H1 (cell line): ENCODE measurements around the gene RUFY4. TPM values are rescaled to one million over a fixed set of nuclear protein-coding genes. Genes with fewer than 3 reads are reported as not detected.

ENCODE experiments used
- CTCF ChIA-PET: fragments of 300-600 bp; sonication (Branson Sonifier 250); formaldehyde crosslinking; loops from one replicate; lab custom pipeline; 2021; ENCODE audit not compliant: partially characterized antibody; lab: Charles Lee
- POLR2A ChIA-PET: fragments of 300-600 bp; sonication (Branson Sonifier 250); formaldehyde crosslinking; loops from one replicate; lab custom pipeline; 2021; ENCODE audit warnings: inconsistent platforms; ENCODE audit not compliant: partially characterized antibody; lab: Charles Lee
- DNase-seq, 2 experiments: peaks; one replicate each; pipeline versions ENCODE4 v3.0.0 to v3.0.0-alpha.2; 2010 to 2022; ENCODE audit warnings: low spot score in 2 of 2, low read depth in 1 of 2, mixed read lengths in 1 of 2
- FAIRE-seq: peaks from 2 replicates; lab custom pipeline; 2011; peaks lifted over from hg19 to GRCh38; lab: Jason Lieb, UNC
- H2AFZ ChIP-seq: 2 replicates; pipeline ENCODE4 v1.8.1; 2012; ENCODE audit warnings: low read length, inconsistent platforms
- H2AK5ac ChIP-seq: 2 replicates; pipeline ENCODE4 v1.6.1; 2013; ENCODE audit warnings: low read depth, low read length
- H2BK120ac ChIP-seq: replicated peaks from 2 replicates; pipeline ENCODE3; 2013; ENCODE audit warnings: low read depth, low read length, inconsistent platforms
- H2BK12ac ChIP-seq: 2 replicates; pipeline ENCODE4 v1.6.1; 2013; ENCODE audit warnings: low read depth, low read length
- H2BK15ac ChIP-seq: 2 replicates; pipeline ENCODE4 v1.6.1; 2013; ENCODE audit warnings: low read length
- H2BK20ac ChIP-seq: 2 replicates; pipeline ENCODE4 v1.6.1; 2013; ENCODE audit warnings: low read length
- H2BK5ac ChIP-seq: 2 replicates; pipeline ENCODE4 v1.6.1; 2013; ENCODE audit warnings: low read depth, low read length
- H3K14ac ChIP-seq: 2 replicates; pipeline ENCODE4 v1.6.1; 2013; ENCODE audit warnings: inconsistent platforms; ENCODE audit not compliant: insufficient read length
- H3K18ac ChIP-seq: 2 replicates; pipeline ENCODE4 v1.6.1; 2013; ENCODE audit warnings: low read length; ENCODE audit errors: extremely low read depth
- H3K23ac ChIP-seq: 2 replicates; pipeline ENCODE4 v1.6.1; 2013; ENCODE audit warnings: inconsistent platforms; ENCODE audit not compliant: insufficient read length
- H3K23me2 ChIP-seq: 2 replicates; pipeline ENCODE4 v1.6.1; 2013; ENCODE audit warnings: low read depth, low read length
- H3K27ac ChIP-seq: 2 replicates; pipeline ENCODE4 v1.6.1; 2011; ENCODE audit warnings: low read depth, low read length, inconsistent platforms
- H3K27me3 ChIP-seq, 4 experiments: replicated peaks in 1 of 4; 1 replicate in 1 of 4; 2 replicates in 3 of 4; pipeline versions ENCODE4 v1.6.1 to v1.8.1; 2011 to 2013; ENCODE audit warnings: low read length in 3 of 4, mild to moderate bottlenecking in 3 of 4, inconsistent platforms in 2 of 4, mixed read lengths in 2 of 4, moderate library complexity in 1 of 4; ENCODE audit not compliant: control insufficient read depth in 3 of 4, insufficient read depth in 3 of 4; ENCODE audit errors: extremely low read depth in 1 of 4
- H3K36me3 ChIP-seq, 4 experiments: 2 replicates each; pipeline versions ENCODE4 v1.6.1 to v1.8.1; 2011 to 2013; ENCODE audit warnings: mild to moderate bottlenecking in 4 of 4, low read length in 3 of 4, moderate library complexity in 2 of 4, control low read depth in 1 of 4, inconsistent platforms in 1 of 4; ENCODE audit not compliant: insufficient read depth in 4 of 4, control insufficient read depth in 2 of 4
- H3K4ac ChIP-seq: replicated peaks from 2 replicates; pipeline ENCODE3; 2013; ENCODE audit warnings: low read length, low read depth, mixed read lengths, inconsistent platforms; ENCODE audit not compliant: insufficient read length
- H3K4me1 ChIP-seq, 4 experiments: replicated peaks in 1 of 4; 1 replicate in 1 of 4; 2 replicates in 3 of 4; pipeline versions ENCODE4 v1.6.1 to v1.8.1; 2011 to 2013; ENCODE audit warnings: low read length in 3 of 4, inconsistent platforms in 2 of 4, mixed read lengths in 1 of 4; ENCODE audit not compliant: insufficient read depth in 4 of 4, control insufficient read depth in 3 of 4
- H3K4me2 ChIP-seq, 2 experiments: 2 replicates each; pipeline versions ENCODE4 v1.6.1 to v1.8.1; 2011 to 2013; ENCODE audit warnings: low read depth in 2 of 2, low read length in 2 of 2, control low read depth in 1 of 2, inconsistent platforms in 1 of 2, mild to moderate bottlenecking in 1 of 2; ENCODE audit not compliant: insufficient read depth in 1 of 2
- H3K4me3 ChIP-seq, 4 experiments: fragments of 200-600, 300-600 bp in 1 of 4; sonication (generic), shearing (Covaris generic), sonication (Bioruptor Twin) in 1 of 4; 2 replicates each; pipeline versions ENCODE4 v1.5.1 to v1.8.1; 2011 to 2016; ENCODE audit warnings: low read length in 4 of 4, low read depth in 3 of 4, control low read depth in 2 of 4, inconsistent platforms in 2 of 4, mild to moderate bottlenecking in 2 of 4, mixed read lengths in 1 of 4, moderate library complexity in 1 of 4; ENCODE audit not compliant: insufficient read depth in 2 of 4; ENCODE audit errors: extremely low read depth in 1 of 4
- H3K56ac ChIP-seq: replicated peaks from 2 replicates; pipeline ENCODE3; 2013; ENCODE audit warnings: low read depth, mild to moderate bottlenecking, mixed read lengths, low read length, inconsistent platforms; ENCODE audit not compliant: insufficient read length
- H3K79me1 ChIP-seq: 2 replicates; pipeline ENCODE4 v1.6.1; 2013; ENCODE audit warnings: low read depth, low read length, control low read depth
- H3K79me2 ChIP-seq, 2 experiments: 2 replicates each; pipeline versions ENCODE4 v1.6.1 to v1.8.1; 2012 to 2013; ENCODE audit warnings: low read length in 2 of 2, mild to moderate bottlenecking in 2 of 2, inconsistent platforms in 1 of 2; ENCODE audit not compliant: insufficient read depth in 2 of 2, control insufficient read depth in 1 of 2
- H3K9ac ChIP-seq, 4 experiments: replicated peaks in 1 of 4; 1 replicate in 1 of 4; 2 replicates in 3 of 4; pipeline versions ENCODE4 v1.6.1 to v1.8.1; 2011 to 2013; ENCODE audit warnings: low read depth in 3 of 4, low read length in 3 of 4, control low read depth in 2 of 4, mild to moderate bottlenecking in 2 of 4, moderate library complexity in 2 of 4, inconsistent platforms in 1 of 4; ENCODE audit errors: extremely low read depth in 1 of 4
- H3K9me3 ChIP-seq, 2 experiments: 2 replicates each; pipeline versions ENCODE4 v1.6.1 to v1.8.1; 2012 to 2013; ENCODE audit warnings: mild to moderate bottlenecking in 2 of 2, moderate library complexity in 2 of 2, control low read depth in 1 of 2, inconsistent platforms in 1 of 2, low read depth in 1 of 2, low read length in 1 of 2, mixed read lengths in 1 of 2; ENCODE audit not compliant: insufficient read depth in 2 of 2
- H4K20me1 ChIP-seq, 2 experiments: replicated peaks in 1 of 2; 2 replicates each; pipeline versions ENCODE3 to v1.8.1; 2011 to 2013; ENCODE audit warnings: inconsistent platforms in 2 of 2, low read length in 2 of 2, mild to moderate bottlenecking in 1 of 2; ENCODE audit not compliant: insufficient read depth in 2 of 2, control insufficient read depth in 1 of 2
- H4K5ac ChIP-seq: 2 replicates; pipeline ENCODE4 v1.6.1; 2013; ENCODE audit warnings: low read length, low read depth, mixed read lengths, inconsistent platforms; ENCODE audit not compliant: insufficient read length
- H4K8ac ChIP-seq: 2 replicates; pipeline ENCODE4 v1.8.0; 2013; ENCODE audit warnings: mild to moderate bottlenecking, moderate library complexity, low read length, inconsistent platforms; ENCODE audit not compliant: insufficient read depth; ENCODE audit errors: extremely low read depth
- H4K91ac ChIP-seq: replicated peaks from 2 replicates; pipeline ENCODE3; 2013; ENCODE audit warnings: low read length, mixed read lengths, inconsistent platforms; ENCODE audit not compliant: insufficient read length
- ATF3 ChIP-seq: IDR thresholded peaks from 2 replicates; pipeline ENCODE4 v1.6.1; 2011; ENCODE audit warnings: low read depth, mild to moderate bottlenecking, low read length; ENCODE audit not compliant: insufficient read depth
- HDAC2 ChIP-seq, 2 experiments: fragments of 300-600 bp in 1 of 2; sonication (generic) in 1 of 2; IDR thresholded peaks; 2 replicates each; pipeline ENCODE4 v1.6.1; 2011 to 2012; ENCODE audit warnings: low read depth in 2 of 2, low read length in 2 of 2, mild to moderate bottlenecking in 2 of 2, moderate library complexity in 2 of 2, borderline replicate concordance in 1 of 2, inconsistent platforms in 1 of 2
- NRF1 ChIP-seq: IDR thresholded peaks from 2 replicates; pipeline ENCODE4 v1.6.1; 2011; ENCODE audit warnings: mild to moderate bottlenecking, low read depth, low read length, improper control_type of control experiment
- SAP30 ChIP-seq: fragments of 300-600 bp; sonication (generic); IDR thresholded peaks from 2 replicates; pipeline ENCODE4 v1.7.1; 2012; ENCODE audit warnings: low read length, moderate library complexity, mild to moderate bottlenecking, inconsistent platforms; ENCODE audit not compliant: insufficient read depth, insufficient replicate concordance
- SIRT6 ChIP-seq: IDR thresholded peaks from one replicate; pipeline ENCODE4 v1.7.1; 2012; ENCODE audit warnings: low read length, inconsistent platforms
- SP2 ChIP-seq: IDR thresholded peaks from 2 replicates; pipeline ENCODE4 v1.6.1; 2012; ENCODE audit warnings: mild to moderate bottlenecking, low read length, inconsistent platforms
- TAF1 ChIP-seq: IDR thresholded peaks from 2 replicates; pipeline ENCODE4 v1.6.1; 2011; ENCODE audit warnings: mild to moderate bottlenecking, low read depth, low read length
- TAF7 ChIP-seq: optimal IDR thresholded peaks from 2 replicates; pipeline ENCODE3; 2011; ENCODE audit warnings: low read depth, mild to moderate bottlenecking, inconsistent platforms, low read length, moderate library complexity, borderline replicate concordance
- ZNF274 ChIP-seq: IDR thresholded peaks from 2 replicates; pipeline ENCODE4 v1.7.0; 2012; ENCODE audit warnings: low read length, borderline replicate concordance; ENCODE audit errors: extremely low read depth
- WGBS, 2 experiments: shearing (Covaris generic) in 1 of 2; methylation state at CpG; one replicate each; pipeline versions ENCODE4 v1.1.6 to v1.1.7; 2013 to 2015; ENCODE audit warnings: low lambda C conversion rate in 2 of 2, mixed read lengths in 2 of 2, inconsistent platforms in 1 of 2, low coverage in 1 of 2, missing lambda C conversion rate in 1 of 2; ENCODE audit not compliant: insufficient replicate concordance in 2 of 2, insufficient coverage in 1 of 2, insufficient read length in 1 of 2; ENCODE audit errors: extremely low coverage in 1 of 2, missing lambda C conversion rate in 1 of 2; 5-methylcytosine and 5-hydroxymethylcytosine counted together
- polyA plus RNA-seq, 7 experiments: library from polyadenylated mRNA; depleted of rRNA in 3 of 7; stranded (reverse) in 5 of 7; unstranded in 2 of 7; fragments of >200 nt in 5 of 7; fragments of 200-250 nt in 2 of 7; gene quantifications; 1 replicate in 5 of 7; 2 replicates in 1 of 7; 4 replicates in 1 of 7; pipeline versions ENCODE4 v1.2.1 to v1.2.3, GENCODE V29; 2011 to 2013; ENCODE audit warnings: missing spikeins in 2 of 7, mixed read lengths in 2 of 7
- total RNA-seq: library from RNA; stranded (reverse); fragmentation: NEBNext Ultra II Directional; extraction: Animal tissue kit (Norgen Biotek cat#: 25700); gene quantifications from 2 replicates; pipeline ENCODE4 v1.2.1, GENCODE V29; 2021

The RUFY4 gene
- total and polyA plus RNA-seq, 2 of the 8 experiments (the other 6 are each of a cell fraction or from before 2014, with no cell fraction given), result 0.32 to 0.38 TPM

GRCh38 chr2:218046238-218046637 is 22.8 kb upstream of the RUFY4 start:
- Histone ChIP-seq H4K5ac (no peak overlapping the region), H4K8ac (no peak overlapping the region), H3K18ac (no peak overlapping the region), H3K79me1 (no peaks in the 10 kb centered on the region), H2AFZ (no peak overlapping the region), H3K27me3 (no peaks in the 10 kb centered on the region), H3K4me2 (no peak overlapping the region), H3K4ac (no peak overlapping the region), H3K4me3 (no peak overlapping the region), H3K9me3 (peaks cover 7 to 8% of the 10 kb centered on the region in 2 experiments; a peak in 2 of 4 replicates), H2BK120ac (no peak overlapping the region), H2BK15ac (no peak overlapping the region), H3K36me3 (no peaks in the 10 kb centered on the region), H4K20me1 (no peaks in the 10 kb centered on the region), H3K56ac (no peak overlapping the region), H3K79me2 (no peaks in the 10 kb centered on the region), H3K4me1 (no peaks in the 10 kb centered on the region), H2BK12ac (no peak overlapping the region), H3K27ac (no peak overlapping the region), H3K9ac (no peak overlapping the region), H2BK20ac (no peak overlapping the region), H2BK5ac (no peak overlapping the region), H3K14ac (no peak overlapping the region), H4K91ac (no peak overlapping the region), H3K23me2 (no peaks in the 10 kb centered on the region), H3K23ac (no peak overlapping the region), H2AK5ac (no peak overlapping the region)
- 93% methylated on average over 4 of the region's 4 CpGs; no CpG with 5 or more reads in 1 of the 2 experiments for WGBS, 2 experiments
- POLR2A ChIA-PET, result no interaction called here
- TF ChIP-seq SP2, result no peak
- TF ChIP-seq TAF1, result no peak
- no peak for TF ChIP-seq NRF1
- no peak for TF ChIP-seq TAF7
- no peak for TF ChIP-seq ATF3
- no peak for TF ChIP-seq HDAC2 (IDR thresholded peaks at IDR 0.05; ENCODE audit: borderline replicate concordance in 1 of 2, low read depth in 2 of 2, low read length in 2 of 2)
- TF ChIP-seq ZNF274, result no peak
- TF ChIP-seq SIRT6, result no peak
- TF ChIP-seq SAP30, result no peak
- FAIRE-seq, result no peak
- CTCF ChIA-PET, result interaction anchor here (1.1 to 1.7 kb wide), 4 partner anchors 11 to 257 kb away, joined by 4 to 8 read pairs (median 5); partner anchors contain the start of gene RUFY4
- no peak for DNase-seq
